Activated CD8-positive, alpha-beta memory T cell treated with anti-CD3 and anti-CD28 coated beads, Interleukin-2, amount 10 ng/mL, durations not matched to agents 7 days and 5 days (primary cell): ENCODE results near the gene ACOX3. TPM values are rescaled to one million over a fixed set of nuclear protein-coding genes. Genes with fewer than 3 reads are reported as not detected.
"Not testable (repeated sequence)": the region's sequence is repeated elsewhere in the genome, so short reads cannot be mapped to it uniquely, and the experiment has no call there.

Source experiments
- ATAC-seq: fragments of 150-1000 bp; cut with Tn5 transposase; one replicate; pipeline ENCODE4 v1.10.0; 2021; ENCODE audit warnings: moderate library complexity
- CTCF ChIA-PET: fragments of 350-600 bp; sonication (Branson Sonifier 250); formaldehyde crosslinking; loops from one replicate; lab custom pipeline; 2021; ENCODE audit warnings: antibody characterized with exemption; lab: Charles Lee
- DNase-seq: peaks from one replicate; pipeline ENCODE4 v3.0.0-alpha.2; 2020
- H3K27ac Mint-ChIP-seq: one replicate; pipeline ENCODE4 v1.8.0; 2021; ENCODE audit warnings: mild to moderate bottlenecking, mixed read lengths
- H3K27me3 Mint-ChIP-seq: one replicate; pipeline ENCODE4 v1.8.0; 2021; ENCODE audit warnings: mixed read lengths
- H3K36me3 Mint-ChIP-seq: one replicate; pipeline ENCODE4 v1.8.0; 2021; ENCODE audit warnings: mild to moderate bottlenecking, mixed read lengths
- H3K4me1 Mint-ChIP-seq: one replicate; pipeline ENCODE4 v1.8.0; 2021; ENCODE audit warnings: mixed read lengths
- H3K4me3 Mint-ChIP-seq: one replicate; pipeline ENCODE4 v1.8.0; 2021; ENCODE audit warnings: mild to moderate bottlenecking, moderate library complexity, mixed read lengths
- H3K9me3 Mint-ChIP-seq: one replicate; pipeline ENCODE4 v1.8.0; 2022; ENCODE audit warnings: low read depth, mixed read lengths
- total RNA-seq, 2 experiments: library from RNA; stranded (reverse); gene quantifications; one replicate each; pipeline ENCODE4 v1.2.3, GENCODE V29; 2021

Gene ACOX3
- total RNA-seq, 2 experiments from 2014 or later = 11.7 to 13.0 TPM

DNA sequence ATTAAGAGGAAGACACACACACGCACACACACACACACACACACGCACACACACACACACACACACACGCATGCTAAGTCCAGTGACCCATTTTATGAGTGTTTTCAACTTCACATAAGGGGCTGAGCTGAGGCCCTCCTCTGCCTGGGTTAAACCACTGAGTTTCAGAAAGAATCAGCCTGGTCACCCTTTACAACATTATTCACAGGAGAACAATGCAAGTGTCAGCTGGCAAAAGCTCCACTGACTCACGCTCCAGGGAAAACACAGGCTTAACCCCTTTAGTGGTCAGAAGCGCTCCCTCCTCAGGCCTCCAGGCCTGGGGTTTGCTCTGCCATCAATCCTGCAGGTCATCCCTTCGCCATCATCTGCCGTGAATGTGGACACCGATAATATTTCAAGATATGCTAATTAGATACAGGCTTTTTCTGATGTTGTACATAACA is 46.9 kb downstream of the ACOX3 start:
- Mint-ChIP-seq H3K4me3 (no peak overlapping the region), H3K4me1 (peaks cover 44% of the 10 kb centered on the region), H3K27me3 (no peaks in the 10 kb centered on the region), H3K36me3 (peaks cover 1% of the 10 kb centered on the region), H3K27ac (peak overlapping the region; percentile 11), H3K9me3 (no peaks in the 10 kb centered on the region)
- CTCF ChIA-PET = interaction anchor here (1.2 kb wide), 1 partner anchor 217 kb away, joined by 3 read pairs; no protein-coding TSS in a partner anchor
- ATAC-seq (no peak), DNase-seq (no peak)

DNA sequence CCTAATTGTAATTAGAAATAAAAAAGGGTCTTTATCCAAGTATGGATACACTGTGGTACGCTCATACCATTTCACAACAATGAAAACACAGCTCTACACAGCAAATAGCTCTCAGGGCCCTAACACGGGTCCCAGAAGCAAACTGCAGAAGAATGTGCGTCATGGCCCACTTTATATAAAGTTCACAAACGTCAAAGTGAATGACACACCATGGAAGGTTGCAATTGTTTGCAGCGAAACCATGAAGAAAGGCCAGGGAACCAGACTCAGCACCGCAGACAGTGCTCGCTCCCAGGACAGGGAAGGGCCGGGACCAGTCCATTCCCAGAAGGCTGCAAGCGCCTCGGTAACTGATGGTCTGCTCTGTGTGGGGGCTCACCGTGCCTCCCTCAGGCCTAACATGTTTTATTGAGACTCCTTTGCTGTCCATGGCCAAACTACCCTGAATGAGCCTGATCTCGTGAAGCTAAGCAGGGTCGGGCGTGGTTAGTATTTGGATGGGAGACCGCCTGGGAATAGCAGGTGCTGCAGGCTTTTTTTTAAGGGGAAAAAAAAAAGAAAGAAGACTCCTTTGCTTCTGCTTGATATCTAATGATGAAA is 47.8 kb downstream of the ACOX3 start:
- H3K27me3 Mint-ChIP-seq = no peaks in the 10 kb centered on the region
- H3K9me3 Mint-ChIP-seq = no peaks in the 10 kb centered on the region
- no peak for ATAC-seq

DNA sequence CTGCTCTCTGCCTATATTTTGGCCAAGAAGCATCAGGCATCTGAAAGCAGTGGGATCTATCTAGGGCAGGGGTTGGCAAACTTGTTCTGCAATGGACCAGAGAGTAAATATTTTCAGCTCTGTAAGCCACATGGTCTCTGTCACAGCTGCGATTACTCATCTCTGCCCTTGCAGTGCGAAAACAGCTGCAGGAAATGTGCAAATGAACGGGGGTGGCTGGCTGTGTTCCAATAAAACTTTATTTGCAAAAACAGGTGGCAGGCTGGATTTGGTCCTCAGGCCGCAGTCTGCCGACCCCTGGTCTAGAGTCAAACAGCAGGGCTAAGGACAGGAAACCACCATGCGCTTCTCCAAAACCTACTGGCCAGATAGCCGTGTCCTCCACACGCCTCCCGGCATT is 48.6 kb downstream of the ACOX3 start:
- Mint-ChIP-seq H3K4me1 (peaks cover 44% of the 10 kb centered on the region), H3K27ac (no peak overlapping the region), H3K36me3 (peaks cover 1% of the 10 kb centered on the region), H3K4me3 (no peak overlapping the region), H3K9me3 (no peaks in the 10 kb centered on the region), H3K27me3 (no peaks in the 10 kb centered on the region)
- CTCF ChIA-PET = interaction anchor here (1.1 kb wide), 2 partner anchors 15 to 150 kb away, joined by 3 to 5 read pairs; no protein-coding TSS in a partner anchor
- ATAC-seq (peak; percentile 39), DNase-seq (peak; percentile 54)

More for the DNA sequence above, 47.8 kb downstream of the ACOX3 start:
- CTCF ChIA-PET = interaction anchor here (1.1 to 1.2 kb wide), 3 partner anchors 14 to 216 kb away, joined by 3 to 5 read pairs (median 3); no protein-coding TSS in a partner anchor
- peaks cover 1% of the 10 kb centered on the region for H3K36me3 Mint-ChIP-seq
- H3K4me3 Mint-ChIP-seq = no peak overlapping the region
- no peak overlapping the region for H3K27ac Mint-ChIP-seq
- DNase-seq = no peak
- peaks cover 44% of the 10 kb centered on the region for H3K4me1 Mint-ChIP-seq

DNA sequence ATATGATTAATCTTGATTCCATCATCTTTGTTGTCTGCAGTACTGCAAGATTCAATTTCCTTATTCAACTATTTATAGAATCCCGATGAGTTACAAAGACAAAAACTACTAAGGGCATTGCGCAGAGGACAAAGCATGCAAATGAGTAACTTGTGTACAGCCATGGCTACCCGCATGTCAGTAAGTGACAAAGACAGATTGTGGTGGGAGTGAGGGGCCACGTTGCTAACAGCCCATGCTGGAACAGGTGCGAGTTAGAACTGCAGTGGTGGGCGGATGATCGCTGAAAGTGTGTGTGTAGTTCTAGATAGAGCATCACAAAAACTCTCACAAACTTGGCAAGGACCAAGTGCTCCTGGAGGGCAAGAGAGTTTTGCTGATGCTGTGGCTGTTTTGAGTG is 49.5 kb downstream of the ACOX3 start:
- peaks cover 43% of the 10 kb centered on the region for H3K4me1 Mint-ChIP-seq
- ATAC-seq = no peak
- CTCF ChIA-PET = interaction anchor here (1.5 kb wide), 1 partner anchor 149 kb away, joined by 4 read pairs; no protein-coding TSS in a partner anchor
- H3K4me3 Mint-ChIP-seq = no peak overlapping the region
- no peak for DNase-seq
- peaks cover 1% of the 10 kb centered on the region for H3K36me3 Mint-ChIP-seq
- no peak overlapping the region for H3K27ac Mint-ChIP-seq
- no peaks in the 10 kb centered on the region for H3K9me3 Mint-ChIP-seq
- H3K27me3 Mint-ChIP-seq = no peaks in the 10 kb centered on the region

DNA sequence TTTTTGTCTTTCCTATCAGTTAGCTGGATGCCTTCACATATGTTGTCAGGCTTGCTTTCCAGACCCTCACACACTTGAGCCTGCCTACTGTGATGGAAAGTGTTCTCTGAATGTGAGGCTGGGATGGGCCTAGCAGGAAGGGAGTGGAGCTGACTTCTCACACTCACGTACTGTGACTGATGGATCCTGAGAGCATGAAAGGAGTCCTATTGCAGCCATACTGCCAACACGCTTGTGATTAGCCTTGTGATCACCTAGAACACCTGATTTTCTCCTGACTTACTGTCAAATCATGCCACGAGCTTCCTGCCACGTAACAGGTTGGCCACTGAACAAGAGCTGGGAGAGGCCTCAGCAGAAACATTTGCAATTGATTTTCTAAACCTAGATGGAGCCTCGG is 49.9 kb downstream of the ACOX3 start:
- Mint-ChIP-seq H3K27ac (no peak overlapping the region), H3K9me3 (no peaks in the 10 kb centered on the region), H3K4me3 (no peak overlapping the region), H3K36me3 (peaks cover 1% of the 10 kb centered on the region), H3K27me3 (no peaks in the 10 kb centered on the region), H3K4me1 (peaks cover 38% of the 10 kb centered on the region)
- DNase-seq = no peak
- no peak for ATAC-seq
- CTCF ChIA-PET = interaction anchor here (1.5 kb wide), 1 partner anchor 148 kb away, joined by 4 read pairs; no protein-coding TSS in a partner anchor

DNA sequence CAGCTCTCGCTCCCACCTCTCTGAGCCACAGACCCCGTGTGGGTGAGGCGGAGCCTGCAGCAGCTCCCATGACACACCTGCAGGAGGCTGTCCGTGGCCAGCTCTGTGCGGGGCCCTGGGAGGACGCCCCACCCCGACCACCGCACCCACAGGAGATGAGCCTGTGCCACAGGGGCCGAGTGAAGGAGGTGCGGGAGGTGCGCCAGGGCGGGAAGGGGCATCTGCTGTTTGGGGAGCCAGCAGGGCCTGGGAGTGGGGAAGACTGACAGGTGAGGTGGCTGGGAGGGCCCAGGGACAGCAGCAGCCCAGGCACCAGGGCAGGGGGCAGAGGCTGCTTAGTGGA is 52.0 kb downstream of the ACOX3 start:
- H3K27me3 Mint-ChIP-seq = no peaks in the 10 kb centered on the region
- H3K36me3 Mint-ChIP-seq = peaks cover 1% of the 10 kb centered on the region
- H3K4me3 Mint-ChIP-seq = no peak overlapping the region
- DNase-seq (no peak), ATAC-seq (no peak)
- H3K9me3 Mint-ChIP-seq = no peaks in the 10 kb centered on the region
- no peak overlapping the region for H3K27ac Mint-ChIP-seq
- H3K4me1 Mint-ChIP-seq = peaks cover 26% of the 10 kb centered on the region
- CTCF ChIA-PET = interaction anchor here (1.0 kb wide), 1 partner anchor 15 kb away, joined by 3 read pairs; no protein-coding TSS in a partner anchor

DNA sequence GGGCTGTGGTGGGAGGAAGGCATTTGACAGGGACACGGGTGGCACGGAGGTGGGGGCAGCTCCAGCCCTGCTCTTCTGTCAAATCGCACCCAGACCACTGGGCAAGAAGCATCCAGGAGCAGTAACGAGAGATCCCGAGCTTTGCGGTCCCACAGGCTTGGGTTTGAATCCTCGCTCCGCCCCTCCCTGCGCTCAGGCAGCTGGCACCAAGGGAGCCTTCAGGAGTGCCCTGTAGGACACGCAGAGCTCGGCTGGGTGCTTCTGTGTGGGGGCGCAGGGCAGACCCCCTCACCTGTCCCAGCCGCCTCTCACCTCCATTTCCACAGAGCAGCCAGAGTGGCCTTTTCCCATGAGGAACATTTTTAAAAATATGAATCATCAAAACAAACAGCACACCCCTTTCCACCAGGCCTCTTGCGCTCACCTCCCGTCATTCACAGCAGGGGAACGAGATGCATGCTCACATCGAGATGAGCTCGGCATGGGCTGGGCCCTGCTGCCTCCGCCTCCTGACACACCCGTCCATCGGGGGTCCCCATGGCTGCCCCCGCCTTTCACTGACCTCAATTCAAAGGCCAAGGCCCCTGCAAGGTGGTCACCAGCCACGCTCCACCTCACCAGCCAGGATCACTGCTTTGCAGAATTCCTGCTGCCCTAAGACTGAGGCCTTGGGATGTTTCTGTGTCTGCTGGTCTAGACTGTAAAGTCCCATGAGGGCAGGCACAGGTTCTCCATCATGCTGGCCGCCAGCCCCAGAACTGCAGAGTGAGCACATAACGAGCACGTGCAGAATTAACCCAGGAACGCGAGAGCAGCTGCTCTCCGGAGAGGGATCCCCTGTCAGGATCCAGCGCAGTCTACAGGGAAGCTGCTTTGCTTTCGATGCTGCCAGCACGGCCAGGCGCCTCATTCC is 52.7 kb downstream of the ACOX3 start:
- Mint-ChIP-seq H3K27ac (no peak overlapping the region), H3K4me1 (peaks cover 22% of the 10 kb centered on the region), H3K9me3 (no peaks in the 10 kb centered on the region), H3K27me3 (no peaks in the 10 kb centered on the region), H3K36me3 (peaks cover 1% of the 10 kb centered on the region), H3K4me3 (no peak overlapping the region)
- DNase-seq (no peak), ATAC-seq (no peak)
- CTCF ChIA-PET = interaction anchor here (1.0 kb wide), 1 partner anchor 16 kb away, joined by 3 read pairs; no protein-coding TSS in a partner anchor

DNA sequence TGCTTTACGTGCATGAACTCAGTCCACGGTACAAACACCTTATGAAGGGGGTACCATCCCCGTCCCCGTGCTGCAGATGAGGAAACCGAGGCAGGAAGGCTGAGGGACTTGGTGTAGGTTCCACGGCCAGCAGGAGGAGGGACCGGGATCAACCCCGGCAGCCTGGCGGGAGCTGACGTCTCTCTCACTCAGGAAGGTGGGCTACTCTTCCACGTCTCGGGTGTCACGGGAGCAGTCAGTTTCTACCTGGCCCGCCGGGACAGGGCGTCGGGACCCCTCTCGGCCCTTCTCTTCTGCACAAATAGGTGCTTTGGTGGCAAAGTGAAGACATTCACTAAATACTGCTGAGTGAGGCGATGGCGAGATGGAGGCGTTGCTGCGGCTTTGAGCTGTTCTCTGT is 53.3 kb downstream of the ACOX3 start:
- no peak overlapping the region for H3K4me3 Mint-ChIP-seq
- CTCF ChIA-PET = no interaction called here
- H3K4me1 Mint-ChIP-seq = peaks cover 17% of the 10 kb centered on the region
- peaks cover 1% of the 10 kb centered on the region for H3K36me3 Mint-ChIP-seq
- no peaks in the 10 kb centered on the region for H3K9me3 Mint-ChIP-seq
- no peak overlapping the region for H3K27ac Mint-ChIP-seq
- DNase-seq = no peak
- no peak for ATAC-seq
- H3K27me3 Mint-ChIP-seq = no peaks in the 10 kb centered on the region

DNA sequence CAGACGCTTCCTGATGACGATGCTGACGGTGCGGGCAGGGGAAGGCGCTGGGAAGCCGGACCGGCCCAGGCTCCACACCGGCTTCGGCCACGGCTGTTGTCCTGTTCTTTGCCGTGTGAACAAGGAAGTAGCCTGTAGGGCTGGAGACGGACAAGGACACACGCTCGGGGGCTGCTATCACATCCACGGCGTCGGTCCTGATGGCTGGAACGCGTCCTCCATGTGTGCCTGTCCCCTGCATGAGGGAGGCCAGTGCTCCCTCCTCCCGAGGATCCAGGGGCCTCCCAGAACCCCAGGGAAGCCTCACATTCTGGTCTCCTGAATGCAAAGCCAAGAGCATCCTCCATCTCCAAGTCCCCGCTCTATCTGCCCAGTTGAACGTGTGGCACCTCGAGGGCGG is 53.8 kb downstream of the ACOX3 start:
- Mint-ChIP-seq H3K27ac (no peak overlapping the region), H3K36me3 (peaks cover 1% of the 10 kb centered on the region), H3K9me3 (no peaks in the 10 kb centered on the region), H3K4me1 (peaks cover 12% of the 10 kb centered on the region), H3K27me3 (no peaks in the 10 kb centered on the region), H3K4me3 (no peak overlapping the region)
- CTCF ChIA-PET = no interaction called here
- no peak for DNase-seq
- ATAC-seq = no peak

DNA sequence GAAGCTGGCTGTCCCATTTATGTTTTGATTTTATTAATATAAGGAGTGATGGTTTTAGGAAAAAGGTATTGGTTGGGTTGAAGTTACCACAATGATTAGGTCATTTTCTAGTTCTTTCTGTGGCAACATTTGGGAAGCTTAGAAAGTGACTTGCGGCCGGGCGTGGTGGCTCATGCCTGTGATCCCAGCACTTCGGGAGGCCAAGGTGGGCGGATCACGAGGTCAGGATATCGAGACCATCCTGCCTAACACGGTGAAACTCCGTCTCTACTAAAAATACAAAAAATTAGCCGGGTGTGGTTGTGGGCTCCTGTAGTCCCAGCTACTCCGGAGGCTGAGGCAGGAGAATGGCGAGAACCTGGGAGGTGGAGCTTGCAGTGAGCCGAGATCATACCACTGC is 54.4 kb downstream of the ACOX3 start:
- H3K4me3 Mint-ChIP-seq, H3K9me3 Mint-ChIP-seq, DNase-seq, ATAC-seq, H3K36me3 Mint-ChIP-seq, H3K27me3 Mint-ChIP-seq, H3K27ac Mint-ChIP-seq, H3K4me1 Mint-ChIP-seq: not testable (repeated sequence)
- CTCF ChIA-PET = interaction anchor here (0.9 kb wide), 1 partner anchor 11 kb away, joined by 3 read pairs; no protein-coding TSS in a partner anchor

DNA sequence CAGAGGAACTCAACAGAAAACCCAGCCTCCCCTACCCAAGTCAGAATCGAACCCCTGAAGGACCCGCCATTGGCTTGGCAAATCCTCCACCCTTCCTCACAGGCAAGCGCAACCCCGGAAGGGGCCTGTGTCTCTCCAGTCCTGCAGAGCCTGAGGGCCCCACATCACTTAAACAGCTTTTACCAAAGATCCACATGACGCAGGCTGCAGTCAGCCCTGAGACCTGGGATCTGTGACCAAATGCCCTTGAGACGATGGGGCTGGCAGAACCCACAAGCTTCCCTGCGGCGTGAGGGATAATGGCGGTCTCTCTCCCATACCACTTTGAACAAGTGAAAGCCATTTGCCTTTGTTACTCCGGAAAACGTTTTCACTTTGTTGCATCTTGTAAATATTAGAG is 54.9 kb downstream of the ACOX3 start:
- DNase-seq = no peak
- H3K4me1 Mint-ChIP-seq = peaks cover 3% of the 10 kb centered on the region
- no peaks in the 10 kb centered on the region for H3K9me3 Mint-ChIP-seq
- no peaks in the 10 kb centered on the region for H3K27me3 Mint-ChIP-seq
- H3K36me3 Mint-ChIP-seq = no peaks in the 10 kb centered on the region
- CTCF ChIA-PET = interaction anchor here (0.9 kb wide), 1 partner anchor 10 kb away, joined by 3 read pairs; no protein-coding TSS in a partner anchor
- H3K4me3 Mint-ChIP-seq = no peak overlapping the region
- no peak for ATAC-seq
- H3K27ac Mint-ChIP-seq = no peak overlapping the region

DNA sequence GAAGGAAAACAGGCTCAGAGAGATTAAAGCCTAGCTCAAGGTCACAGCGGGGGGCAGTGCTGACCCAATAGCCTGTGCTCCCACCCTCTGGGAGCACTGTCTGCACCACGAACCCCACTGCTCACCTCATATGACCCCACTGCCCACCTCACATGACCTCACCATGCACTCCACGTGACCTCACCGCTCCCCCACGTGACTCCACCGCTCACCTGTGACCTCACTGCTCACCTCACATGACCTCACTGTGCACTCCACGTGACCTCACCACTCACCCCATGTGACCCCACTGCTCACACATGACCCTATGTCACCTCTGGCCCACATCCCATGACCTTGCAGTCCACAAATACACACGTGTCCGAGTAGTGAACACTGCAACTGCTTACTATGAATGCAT is 55.4 kb downstream of the ACOX3 start:
- Mint-ChIP-seq H3K27ac (no peak overlapping the region), H3K9me3 (no peaks in the 10 kb centered on the region), H3K4me3 (no peak overlapping the region), H3K36me3 (no peaks in the 10 kb centered on the region), H3K27me3 (no peaks in the 10 kb centered on the region), H3K4me1 (no peaks in the 10 kb centered on the region)
- DNase-seq (no peak), ATAC-seq (no peak)
- CTCF ChIA-PET = interaction anchor here (0.9 kb wide), 1 partner anchor 10 kb away, joined by 3 read pairs; no protein-coding TSS in a partner anchor

DNA sequence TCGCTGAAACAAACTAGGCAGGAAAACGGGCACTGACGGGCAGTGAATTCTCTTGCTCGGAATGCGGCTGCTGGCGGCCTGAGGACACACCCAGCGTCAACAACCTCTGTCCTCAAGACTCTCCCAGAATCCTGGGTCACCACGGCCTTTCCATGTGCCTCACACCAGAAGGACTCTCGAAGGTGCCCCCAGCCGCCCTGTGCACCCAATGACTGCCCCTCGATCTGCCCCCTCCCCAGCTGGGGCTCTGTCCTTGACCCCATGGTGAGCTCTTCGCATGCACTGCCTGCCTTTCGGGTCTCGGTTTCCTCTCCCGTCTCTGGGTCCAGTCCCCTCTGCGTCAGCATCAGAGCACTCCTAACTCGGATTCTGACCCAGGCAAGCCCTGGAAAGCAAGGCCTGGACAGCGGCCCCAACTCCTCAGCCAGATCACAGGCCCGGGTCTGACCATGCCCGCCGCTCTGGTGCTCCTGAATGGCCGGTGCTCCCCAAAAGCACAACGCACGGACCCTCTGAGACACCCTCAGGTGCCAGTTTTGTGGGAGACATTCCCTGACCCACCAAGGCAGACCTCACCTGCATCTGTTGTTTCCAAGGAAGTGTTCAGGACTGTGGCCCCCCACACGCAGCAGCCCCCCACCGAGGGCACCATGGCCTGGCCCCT is 56.0 kb downstream of the ACOX3 start:
- CTCF ChIA-PET = no interaction called here
- H3K27me3 Mint-ChIP-seq = no peaks in the 10 kb centered on the region
- no peak overlapping the region for H3K27ac Mint-ChIP-seq
- H3K4me1 Mint-ChIP-seq = no peaks in the 10 kb centered on the region
- DNase-seq = no peak
- no peak for ATAC-seq
- H3K36me3 Mint-ChIP-seq = no peaks in the 10 kb centered on the region
- H3K9me3 Mint-ChIP-seq = no peaks in the 10 kb centered on the region
- H3K4me3 Mint-ChIP-seq = no peak overlapping the region
